GM12875 (cell line): ENCODE results near the gene SIRT7.

Experiments used
- H3K4me3 ChIP-seq: one replicate; pipeline ENCODE4 v1.5.1; 2011; ENCODE audit warnings: low read depth, low read length, control low read depth
- TF ChIP-seq, protein P1 (sequence below): IDR thresholded peaks from 2 replicates; pipeline ENCODE4 v1.5.1; 2011; ENCODE audit warnings: low read depth, mild to moderate bottlenecking, control low read depth, inconsistent platforms, low read length, moderate library complexity, borderline replicate concordance; ENCODE audit not compliant: insufficient read depth

The SIRT7 gene

DNA sequence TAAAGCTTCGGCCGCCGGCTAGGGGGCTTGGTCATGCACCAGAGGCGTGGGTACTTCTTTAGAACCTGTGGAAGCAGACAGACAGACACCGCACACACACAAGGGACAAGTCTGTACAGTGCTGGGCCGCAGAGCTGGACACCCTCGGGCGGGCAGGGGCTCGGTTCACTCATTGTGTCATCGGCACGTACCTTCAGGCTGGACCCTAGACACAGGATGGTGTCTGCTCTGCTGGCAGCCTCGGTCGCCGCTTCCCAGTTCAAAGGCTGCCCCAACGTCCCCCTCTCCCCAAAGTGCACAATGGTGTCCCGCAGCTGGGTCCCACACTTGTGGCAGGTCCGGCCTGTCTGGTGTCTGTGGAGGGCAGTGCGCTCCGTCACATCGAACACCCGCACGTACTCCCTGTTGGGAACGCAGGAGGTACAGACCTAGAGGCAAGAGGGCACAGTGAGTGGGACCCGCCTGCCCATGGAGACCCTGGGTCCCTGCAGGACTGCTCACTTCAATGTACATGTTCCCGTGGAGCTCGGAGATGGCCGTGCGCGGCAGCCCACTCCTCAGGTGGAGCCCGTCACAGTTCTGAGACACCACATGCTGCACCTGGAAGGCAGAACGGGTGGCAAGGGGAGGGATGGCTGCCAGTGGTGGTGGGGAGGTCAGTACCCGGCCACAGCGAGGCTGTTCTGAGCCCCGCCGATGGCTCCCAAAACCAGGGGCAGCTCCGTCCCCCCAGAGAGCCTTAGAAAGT is 3.7 kb downstream of the SIRT7 start:
- H3K4me3 ChIP-seq: no peak overlapping the region
- TF ChIP-seq, protein P1, sequence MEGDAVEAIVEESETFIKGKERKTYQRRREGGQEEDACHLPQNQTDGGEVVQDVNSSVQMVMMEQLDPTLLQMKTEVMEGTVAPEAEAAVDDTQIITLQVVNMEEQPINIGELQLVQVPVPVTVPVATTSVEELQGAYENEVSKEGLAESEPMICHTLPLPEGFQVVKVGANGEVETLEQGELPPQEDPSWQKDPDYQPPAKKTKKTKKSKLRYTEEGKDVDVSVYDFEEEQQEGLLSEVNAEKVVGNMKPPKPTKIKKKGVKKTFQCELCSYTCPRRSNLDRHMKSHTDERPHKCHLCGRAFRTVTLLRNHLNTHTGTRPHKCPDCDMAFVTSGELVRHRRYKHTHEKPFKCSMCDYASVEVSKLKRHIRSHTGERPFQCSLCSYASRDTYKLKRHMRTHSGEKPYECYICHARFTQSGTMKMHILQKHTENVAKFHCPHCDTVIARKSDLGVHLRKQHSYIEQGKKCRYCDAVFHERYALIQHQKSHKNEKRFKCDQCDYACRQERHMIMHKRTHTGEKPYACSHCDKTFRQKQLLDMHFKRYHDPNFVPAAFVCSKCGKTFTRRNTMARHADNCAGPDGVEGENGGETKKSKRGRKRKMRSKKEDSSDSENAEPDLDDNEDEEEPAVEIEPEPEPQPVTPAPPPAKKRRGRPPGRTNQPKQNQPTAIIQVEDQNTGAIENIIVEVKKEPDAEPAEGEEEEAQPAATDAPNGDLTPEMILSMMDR: no peak

DNA sequence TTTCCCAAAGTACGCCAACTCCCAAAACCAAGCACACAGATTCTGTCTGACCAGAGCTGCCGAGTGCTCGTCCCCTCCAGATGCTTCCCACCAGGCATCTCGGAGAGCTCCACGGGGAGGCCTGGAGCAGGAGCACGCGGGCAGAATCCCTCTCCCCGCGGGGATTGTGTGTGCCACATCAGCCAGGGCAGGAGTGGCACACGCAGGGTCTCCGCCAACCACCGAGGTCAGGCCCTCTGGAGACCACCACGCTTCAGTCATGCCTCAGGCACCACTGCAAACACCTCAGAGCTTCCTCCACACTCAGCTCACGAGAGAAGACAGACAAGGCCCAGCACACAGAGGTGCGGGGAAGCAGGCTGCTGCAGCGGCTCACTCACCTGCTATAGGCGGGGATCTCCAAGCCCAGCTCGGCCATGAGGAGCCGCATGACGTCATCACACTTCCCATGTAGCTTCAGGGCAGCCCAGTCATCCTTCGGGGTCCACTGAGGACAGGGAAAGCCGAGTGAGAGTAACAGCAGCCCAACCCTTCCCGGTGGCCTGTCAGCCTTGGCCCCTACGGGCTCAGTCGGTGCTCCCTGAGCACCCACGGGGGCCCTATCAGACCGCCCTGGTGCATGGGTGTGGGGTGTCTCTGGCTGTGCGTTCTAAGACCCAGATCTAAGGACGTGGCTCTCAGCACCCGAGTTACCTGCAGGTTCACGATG is 4.4 kb downstream of the SIRT7 start:
- TF ChIP-seq, protein P1: no peak
- H3K4me3 ChIP-seq: no peak overlapping the region

DNA sequence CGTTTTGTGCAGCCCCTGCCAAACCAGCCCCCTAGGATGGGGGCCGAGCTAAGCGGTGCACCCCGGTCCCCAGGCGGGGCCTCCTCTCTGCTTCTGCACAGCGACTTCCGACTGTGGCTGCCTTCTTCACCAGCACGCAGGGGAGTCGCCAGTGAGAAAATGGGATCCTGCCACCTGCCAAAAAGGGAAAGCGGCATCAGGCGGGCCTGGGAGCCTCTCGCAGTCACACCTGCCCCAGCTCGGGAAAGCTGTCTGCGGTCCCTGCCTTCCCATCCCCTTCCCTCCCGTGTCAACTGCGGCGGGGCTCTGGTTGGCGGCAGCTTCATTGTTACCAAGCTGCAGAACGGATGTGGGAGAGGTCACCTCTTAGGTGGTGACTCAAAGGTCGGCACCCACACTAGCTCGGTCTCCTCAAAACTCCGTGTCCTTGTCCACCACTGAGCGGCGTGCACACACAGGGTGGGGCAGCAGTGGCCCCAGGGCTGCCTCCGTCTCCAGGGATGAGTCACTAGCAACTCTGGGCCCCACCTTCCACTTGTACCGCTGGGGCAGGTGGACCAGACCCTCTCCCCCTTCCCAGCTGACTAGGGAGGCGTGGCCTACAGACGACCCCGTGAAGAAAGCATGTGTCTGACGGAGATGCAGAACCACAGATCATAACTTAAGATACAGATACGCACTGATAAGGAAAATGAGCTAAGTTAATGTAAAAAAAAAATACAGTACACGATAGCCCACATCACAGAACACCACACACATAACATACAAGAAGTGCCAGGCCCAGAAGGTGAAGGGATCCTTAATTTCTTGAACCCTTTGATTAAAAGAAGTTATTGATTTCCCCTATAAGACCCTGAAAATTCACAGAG is 5.3 kb downstream of the SIRT7 start:
- TF ChIP-seq, protein P1: no peak
- no peak overlapping the region for H3K4me3 ChIP-seq

DNA sequence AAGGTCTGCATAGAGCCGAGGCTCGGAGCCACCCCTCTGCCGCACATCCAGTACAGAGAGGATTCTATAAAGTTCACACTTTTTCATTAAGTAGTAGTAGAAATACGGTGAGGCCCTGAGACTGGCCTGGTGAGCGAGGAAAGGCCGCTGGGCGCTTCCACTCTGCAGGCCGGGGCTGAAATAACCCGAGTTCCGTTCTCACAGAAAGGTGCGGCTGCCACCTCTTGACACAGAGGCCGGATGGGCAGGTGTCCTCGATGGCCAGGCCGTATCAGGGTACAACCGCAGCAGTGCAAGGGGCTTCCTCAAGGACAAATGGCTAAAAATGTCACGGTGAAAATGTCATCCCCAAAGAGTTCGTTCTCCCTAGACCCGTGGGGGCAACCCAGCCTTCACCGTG is 6.0 kb downstream of the SIRT7 start:
- no peak overlapping the region for H3K4me3 ChIP-seq
- TF ChIP-seq, protein P1: no peak

DNA sequence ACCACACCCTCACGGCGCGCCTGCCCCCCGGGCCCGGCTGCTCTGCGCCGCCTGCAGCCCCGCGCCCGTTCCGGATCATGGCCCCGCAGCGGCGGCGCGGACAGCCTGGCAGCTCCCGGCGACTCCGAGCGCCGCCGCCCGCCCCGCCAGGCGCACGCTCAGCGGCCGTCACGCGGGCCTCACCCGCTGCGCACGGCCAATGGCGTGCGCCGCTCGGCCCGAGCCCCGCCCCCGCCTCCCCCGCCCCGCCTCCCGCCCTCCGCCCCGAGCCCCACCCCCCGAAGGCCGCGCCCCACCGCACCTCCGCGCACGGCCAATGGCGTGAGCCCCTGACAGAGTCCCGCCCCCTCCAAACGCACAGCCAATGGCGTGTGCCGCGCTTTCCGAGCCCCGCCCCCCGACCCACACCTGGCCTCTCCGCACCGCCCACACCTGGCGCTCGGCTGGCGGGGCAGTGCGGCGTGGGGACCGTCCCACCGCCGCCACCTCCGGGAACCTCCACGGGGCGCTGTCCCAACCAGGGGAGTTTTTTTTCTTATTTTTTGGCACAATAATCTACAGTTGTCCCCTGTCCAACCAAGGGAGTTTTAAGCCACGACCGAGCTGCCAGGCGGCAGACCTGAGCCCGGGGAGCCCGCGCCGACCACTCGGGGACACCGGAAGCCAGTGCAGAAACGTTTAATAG is 6.6 kb downstream of the SIRT7 start, which contains the start of gene PCYT2:
TSS of gene PCYT2 (minus strand) at position 123 of the 685 bp plus-strand sequence. CDS start at position 79, 44 bp downstream.
- TF ChIP-seq, protein P1: no peak
- H3K4me3 ChIP-seq: peak within 1 kb of the TSS; percentile 74

- TF ChIP-seq, protein P1: no peak
- peak overlapping the region; percentile 74 for H3K4me3 ChIP-seq
Measured at GRCh38 chr17:81910840-81911276, 7.1 kb downstream of the SIRT7 start.
